Transverse colon (tissue), 4 donors: Measurements from ENCODE around the gene IGFLR1.

Source experiments
- CTCF ChIP-seq, 5 experiments: fragments of 200-600 bp in 3 of 5; fragments of 450-650 bp in 2 of 5; sonication (generic) in 3 of 5; IDR thresholded peaks; 1 replicate in 2 of 5; 2 replicates in 3 of 5; pipeline ENCODE4 v1.5.1; 2016 to 2017; ENCODE audit warnings: antibody characterized with exemption in 5 of 5, inconsistent platforms in 3 of 5, mild to moderate bottlenecking in 2 of 5, moderate library complexity in 1 of 5
- POLR2A ChIP-seq: fragments of 450-650 bp; IDR thresholded peaks from one replicate; pipeline ENCODE4 v1.6.1; 2016; ENCODE audit warnings: antibody characterized with exemption, mild to moderate bottlenecking, moderate library complexity
- POLR2AphosphoS5 ChIP-seq, 3 donors: sonication (generic); formaldehyde crosslinking; IDR thresholded peaks; one replicate each; pipeline ENCODE4 v1.6.1; 2016; ENCODE audit warnings: antibody characterized with exemption in 3 of 3

DNA sequence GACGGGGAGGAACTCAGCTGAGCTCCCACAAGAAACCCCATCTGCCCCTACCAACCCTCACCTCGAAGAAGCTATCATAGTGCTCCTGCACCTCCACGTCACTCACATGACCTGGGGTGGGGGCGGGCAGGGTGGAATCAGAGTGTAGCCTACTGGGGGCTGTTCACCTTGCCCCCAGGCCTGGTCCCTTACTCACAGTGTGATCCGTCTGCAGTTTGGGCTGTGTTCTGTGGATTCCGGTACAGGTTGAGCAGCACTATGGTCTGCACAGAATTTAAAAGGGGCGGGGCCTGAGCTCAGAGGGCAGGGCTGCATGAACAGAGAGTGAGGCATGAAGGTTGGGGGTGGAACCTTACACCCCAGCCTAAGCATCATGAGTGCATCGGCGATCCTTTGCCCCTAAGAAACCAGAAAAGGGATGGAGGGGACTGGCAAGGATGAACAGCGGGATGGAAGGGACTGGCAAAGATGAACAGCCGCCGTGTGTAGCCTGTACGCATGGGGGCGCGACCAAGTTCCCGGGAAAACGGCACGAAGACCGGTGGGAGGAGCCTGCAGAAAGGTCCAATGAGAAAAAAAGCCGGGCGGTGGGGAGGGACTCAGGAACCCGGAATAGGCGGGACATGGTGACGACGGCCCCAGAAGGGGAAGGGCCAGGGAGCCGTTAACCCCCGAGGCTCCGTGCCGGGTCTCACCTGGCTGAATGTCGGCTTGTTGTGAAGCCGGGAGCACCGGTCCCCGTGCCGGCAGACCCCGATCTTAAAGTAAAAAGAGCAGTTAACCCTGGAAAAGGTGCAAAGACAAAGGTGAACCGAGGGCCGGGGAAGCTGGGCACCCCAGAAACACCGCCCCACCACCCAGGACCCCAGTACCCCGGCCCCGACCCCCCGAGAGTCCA, 2.4 kb upstream of the IGFLR1 start:
- peak in 3 of 5 experiments; percentile 27 to 41 (median 37) for TF ChIP-seq CTCF (IDR thresholded peaks at IDR 0.05)
- no peak for TF ChIP-seq POLR2AphosphoS5 (IDR thresholded peaks at IDR 0.05)
- TF ChIP-seq POLR2A, result no peak
